Measurements from ENCODE around the gene CDK17.
"Not testable (repeated sequence)": the region's sequence is repeated elsewhere in the genome, so short reads cannot be mapped to it uniquely, and the experiment has no call there.

The CDK17 gene

GRCh38 chr12:96419576-96420276 lies 19.5 kb upstream of the CDK17 start:
- FAIRE-seq (no peak), DNase-seq (ENCODE audit: low spot score) (no peak)

GRCh38 chr12:96417688-96418087 lies 17.4 kb upstream of the CDK17 start:
- not testable (repeated sequence) for DNase-seq (ENCODE audit: low spot score); FAIRE-seq

GRCh38 chr12:96416033-96416799 lies 16.0 kb upstream of the CDK17 start:
- FAIRE-seq (peak; percentile 47), DNase-seq (ENCODE audit: low spot score) (peak; percentile 38)

GRCh38 chr12:96414637-96415036 lies 14.4 kb upstream of the CDK17 start:
- no peak for DNase-seq (ENCODE audit: low spot score)
- no peak for FAIRE-seq

- DNase-seq (ENCODE audit: low spot score) (no peak), FAIRE-seq (no peak)
Measured at GRCh38 chr12:96412431-96412830, 12.2 kb upstream of the CDK17 start.

- no peak for FAIRE-seq
Measured at GRCh38 chr12:96409731-96410130, 9.5 kb upstream of the CDK17 start.

GRCh38 chr12:96408993-96409392 lies 8.8 kb upstream of the CDK17 start:
- DNase-seq (ENCODE audit: low spot score) (no peak), FAIRE-seq (no peak)

More at GRCh38 chr12:96409731-96410130, 9.5 kb upstream of the CDK17 start:
- DNase-seq (ENCODE audit: low spot score) = no peak

- DNase-seq (ENCODE audit: low spot score); FAIRE-seq: not testable (repeated sequence)
Measured at GRCh38 chr12:96407429-96408097, 7.3 kb upstream of the CDK17 start.

- DNase-seq (ENCODE audit: low spot score) = no peak
- no peak for FAIRE-seq
Measured at GRCh38 chr12:96404696-96405095, 4.5 kb upstream of the CDK17 start.

- no peak for DNase-seq (ENCODE audit: low spot score)
- FAIRE-seq = no peak
Measured at GRCh38 chr12:96403870-96404269, 3.6 kb upstream of the CDK17 start.

- FAIRE-seq; DNase-seq (ENCODE audit: low spot score): not testable (repeated sequence)
Measured at GRCh38 chr12:96402522-96402921, 2.3 kb upstream of the CDK17 start.

GRCh38 chr12:96402061-96402460 lies 1.8 kb upstream of the CDK17 start:
- DNase-seq (ENCODE audit: low spot score) (no peak), FAIRE-seq (no peak)

GRCh38 chr12:96401076-96401871 lies 1.0 kb upstream of the CDK17 start:
- peak; percentile 69 for FAIRE-seq
- peak; percentile 70 for DNase-seq (ENCODE audit: low spot score)

GRCh38 chr12:96400631-96401075 lies 414 bp upstream of the CDK17 start:
- FAIRE-seq (no peak), DNase-seq (ENCODE audit: low spot score) (no peak)

GRCh38 chr12:96399120-96399918 lies 920 bp downstream of the CDK17 start:
- FAIRE-seq (no peak), DNase-seq (ENCODE audit: low spot score) (peak; percentile 53)

- no peak for FAIRE-seq
Measured at GRCh38 chr12:96398424-96399119, 1.7 kb downstream of the CDK17 start.

GRCh38 chr12:96397756-96398423 lies 2.3 kb downstream of the CDK17 start:
- DNase-seq (ENCODE audit: low spot score) (no peak), FAIRE-seq (no peak)

More at GRCh38 chr12:96398424-96399119, 1.7 kb downstream of the CDK17 start:
- no peak for DNase-seq (ENCODE audit: low spot score)

GRCh38 chr12:96396914-96397313 lies 3.3 kb downstream of the CDK17 start:
- FAIRE-seq (no peak), DNase-seq (ENCODE audit: low spot score) (no peak)

- no peak for FAIRE-seq
- no peak for DNase-seq (ENCODE audit: low spot score)
Measured at GRCh38 chr12:96396209-96396608, 4.0 kb downstream of the CDK17 start.
